GM18870 (cell line): Measurements from ENCODE around the gene KRTAP19-6.
"Not testable (repeated sequence)": the region's sequence is repeated elsewhere in the genome, so short reads cannot be mapped to it uniquely, and the experiment has no call there.

Source experiments
- ATAC-seq: cut with Tn5 transposase; IDR thresholded peaks from one replicate; pipeline ENCODE4 v1.9.1; 2021; ENCODE audit warnings: moderate library complexity; ENCODE audit not compliant: unreplicated experiment

KRTAP19-6 gene

DNA sequence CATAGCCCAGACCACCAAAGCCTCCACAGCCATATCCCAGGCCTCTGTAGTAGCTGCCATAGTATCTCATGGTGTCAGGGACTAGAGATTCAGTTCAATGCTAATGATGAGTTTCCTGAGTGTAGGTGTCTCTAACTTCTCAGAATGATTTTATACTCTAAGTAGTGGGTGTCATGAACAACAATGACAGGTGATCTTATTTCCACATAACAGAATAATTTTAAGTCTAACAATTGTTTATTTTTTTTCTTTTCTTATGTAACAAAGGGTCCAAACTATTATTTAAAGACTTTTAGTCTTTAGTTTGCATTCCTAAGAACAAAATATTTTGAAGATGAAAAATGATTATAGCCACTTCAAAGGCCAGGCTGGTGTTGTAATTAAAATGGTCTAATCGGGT, at the start of gene KRTAP19-6:
TSS of gene KRTAP19-6 (minus strand) at position 101 of the 400 bp plus-strand sequence. CDS start at position 70, 31 bp downstream.
- ATAC-seq = no peak

- ATAC-seq = no peak
Measured at GRCh38 chr21:30590297-30590696, 48.6 kb upstream of the KRTAP19-6 start, which contains the start of gene KRTAP22-2. TSS of gene KRTAP22-2 (minus strand) at chr21:30590397.

- no peak for ATAC-seq
Measured at GRCh38 chr21:30582870-30583269, 41.2 kb upstream of the KRTAP19-6 start.

DNA sequence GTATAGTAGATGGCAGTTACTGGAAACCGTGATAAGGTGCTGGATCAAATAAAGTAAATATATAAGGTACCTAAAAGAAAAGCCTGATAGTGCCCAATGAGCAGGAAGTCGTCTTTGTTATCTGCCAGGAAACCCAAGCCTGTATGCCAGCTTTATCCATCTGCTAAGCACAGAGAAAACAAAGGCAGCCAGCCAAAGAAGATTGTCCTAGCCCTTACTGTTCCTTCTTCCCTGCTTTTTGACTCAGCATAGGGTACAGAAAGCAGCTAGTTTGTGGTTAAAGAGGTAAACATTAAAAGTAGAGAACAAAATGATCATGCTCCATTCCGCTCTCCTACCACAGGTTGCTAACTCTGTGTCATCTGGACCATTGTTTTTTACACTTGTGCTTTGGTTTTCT, 38.5 kb upstream of the KRTAP19-6 start:
- no peak for ATAC-seq

DNA sequence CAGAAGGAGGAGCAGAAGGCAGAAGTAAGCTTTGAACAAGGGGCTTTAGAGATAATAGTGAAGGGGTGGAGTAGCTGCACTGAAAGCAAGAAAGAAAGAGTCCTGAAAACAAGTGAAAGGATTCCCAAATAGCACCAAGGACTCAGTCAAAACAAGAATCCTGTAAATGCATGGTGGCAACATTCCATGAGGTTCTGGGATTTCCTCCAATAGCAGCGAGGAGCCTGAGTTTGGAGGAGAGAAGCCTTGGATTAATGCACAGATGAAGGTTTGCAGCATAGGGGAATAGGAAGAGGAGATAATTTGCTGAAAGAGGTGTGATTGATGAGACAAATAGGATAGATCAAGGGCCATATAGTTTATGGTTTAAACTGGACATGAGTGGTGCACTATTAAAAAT, 37.7 kb upstream of the KRTAP19-6 start:
- no peak for ATAC-seq

GRCh38 chr21:30577766-30578165, 36.1 kb upstream of the KRTAP19-6 start:
- ATAC-seq = no peak

GRCh38 chr21:30567617-30568016, 26.0 kb upstream of the KRTAP19-6 start:
- ATAC-seq = no peak

- no peak for ATAC-seq
Measured at GRCh38 chr21:30563630-30564029, 22.0 kb upstream of the KRTAP19-6 start.

GRCh38 chr21:30563072-30563471, 21.4 kb upstream of the KRTAP19-6 start:
- no peak for ATAC-seq

DNA sequence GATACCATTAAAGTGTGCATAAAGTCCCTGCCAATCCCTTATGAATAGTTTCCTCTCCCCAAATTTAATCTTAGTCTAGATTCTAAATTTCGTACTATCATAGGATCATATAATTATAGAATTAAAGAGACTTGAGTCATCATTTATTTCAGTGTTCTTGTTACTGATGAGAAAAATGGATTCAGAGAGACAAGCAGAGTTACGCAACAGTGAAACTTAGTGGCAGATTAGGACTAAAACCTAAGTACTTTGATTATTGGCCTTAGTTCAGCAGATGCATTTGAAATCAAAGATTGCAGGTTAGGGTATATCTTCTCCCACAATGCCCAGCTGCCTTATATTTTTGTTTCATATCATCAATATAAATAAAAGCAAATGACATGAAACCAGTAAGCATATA, 20.3 kb upstream of the KRTAP19-6 start:
- no peak for ATAC-seq

GRCh38 chr21:30561264-30561895, 19.7 kb upstream of the KRTAP19-6 start, which contains the start of gene KRTAP19-7:
TSS of gene KRTAP19-7 (minus strand) at chr21:30561314. CDS start at chr21:30561289, 25 bp downstream.
- no peak for ATAC-seq

DNA sequence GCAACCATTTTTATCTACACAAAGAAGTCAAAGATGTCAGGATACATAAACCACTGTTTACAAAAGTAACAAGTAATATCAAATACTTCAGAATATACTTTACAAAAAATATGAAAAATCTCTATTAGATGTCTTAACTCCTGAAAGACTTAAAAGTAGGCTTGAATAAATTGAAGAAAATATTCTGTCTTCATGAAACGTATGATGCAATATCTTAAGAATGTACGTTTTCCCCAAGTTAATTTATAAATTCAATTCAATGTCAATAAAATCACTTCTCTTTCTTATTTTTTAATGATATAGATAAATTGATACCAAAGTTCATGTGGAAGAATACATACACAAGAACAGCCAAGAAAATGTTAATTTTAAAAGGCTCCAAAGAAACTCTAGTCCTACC, 13.4 kb upstream of the KRTAP19-6 start:
- no peak for ATAC-seq

GRCh38 chr21:30552782-30553181, 11.1 kb upstream of the KRTAP19-6 start:
- ATAC-seq = no peak

GRCh38 chr21:30518876-30519275, 22.8 kb downstream of the KRTAP19-6 start:
- ATAC-seq = no peak

DNA sequence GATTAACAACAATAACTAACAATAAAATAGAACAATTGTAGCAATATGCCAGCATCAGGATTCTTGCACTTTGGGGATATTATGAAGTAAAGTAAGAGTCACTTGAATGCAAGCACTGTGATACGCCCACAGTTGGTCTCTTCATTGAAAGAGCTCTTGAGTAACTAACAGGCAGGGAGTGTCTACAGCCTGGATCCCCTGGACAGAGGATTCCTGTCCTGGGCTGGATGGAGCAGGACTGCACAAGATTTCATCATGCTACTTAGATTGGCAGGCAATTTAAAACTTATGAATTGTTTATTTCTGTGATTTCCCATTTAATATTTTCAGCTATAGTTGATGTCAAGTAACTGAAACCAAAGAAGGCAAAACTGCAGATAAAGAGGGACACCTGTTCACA, 26.0 kb downstream of the KRTAP19-6 start:
- no peak for ATAC-seq

GRCh38 chr21:30505621-30506205, 36.0 kb downstream of the KRTAP19-6 start:
- ATAC-seq = not testable (repeated sequence)

DNA sequence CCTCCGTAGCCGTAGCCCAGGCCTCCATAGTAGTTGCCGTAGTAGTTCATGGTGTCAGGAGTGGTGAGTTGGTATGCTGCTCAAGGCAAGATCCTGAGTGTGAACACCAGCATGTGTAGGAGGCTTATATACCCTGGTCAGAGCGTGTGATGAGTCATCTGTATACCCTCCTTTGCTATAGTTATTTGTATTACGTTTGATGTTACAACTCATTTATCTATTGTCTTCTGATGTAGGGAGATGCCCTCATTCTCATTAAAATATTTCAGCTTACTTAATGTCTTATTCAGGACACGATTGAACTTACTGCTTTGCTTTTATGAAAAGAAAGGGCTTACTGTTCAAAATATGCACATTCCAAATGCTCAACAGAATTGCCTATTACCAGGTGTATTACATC, 39.6 kb downstream of the KRTAP19-6 start, which contains the start of gene KRTAP19-5:
TSS of gene KRTAP19-5 (minus strand) at position 101 of the 400 bp plus-strand sequence. CDS start at position 50, 51 bp downstream.
- ATAC-seq = no peak

DNA sequence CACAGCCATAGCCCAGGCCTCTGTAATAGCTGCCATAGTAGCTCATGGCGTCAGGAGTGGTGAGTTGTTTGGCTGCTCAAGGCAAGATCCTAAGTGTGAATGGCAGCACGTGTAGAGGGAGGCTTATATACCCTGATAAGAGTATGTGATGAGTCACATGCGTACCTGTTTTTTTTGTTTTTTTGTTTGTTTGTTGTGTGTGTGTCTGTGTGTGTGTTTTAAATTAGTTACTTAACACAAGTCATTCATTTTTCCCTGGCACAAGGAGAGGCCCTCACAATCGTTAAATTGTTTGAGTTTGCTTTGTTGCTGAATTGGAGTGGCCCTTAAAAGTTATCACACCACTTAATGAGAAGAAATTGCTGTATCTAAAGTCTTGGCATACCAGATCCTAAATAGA, 44.6 kb downstream of the KRTAP19-6 start, which contains the start of gene KRTAP19-4:
TSS of gene KRTAP19-4 (minus strand) at position 101 of the 400 bp plus-strand sequence. CDS start at position 46, 55 bp downstream.
- ATAC-seq = no peak

DNA sequence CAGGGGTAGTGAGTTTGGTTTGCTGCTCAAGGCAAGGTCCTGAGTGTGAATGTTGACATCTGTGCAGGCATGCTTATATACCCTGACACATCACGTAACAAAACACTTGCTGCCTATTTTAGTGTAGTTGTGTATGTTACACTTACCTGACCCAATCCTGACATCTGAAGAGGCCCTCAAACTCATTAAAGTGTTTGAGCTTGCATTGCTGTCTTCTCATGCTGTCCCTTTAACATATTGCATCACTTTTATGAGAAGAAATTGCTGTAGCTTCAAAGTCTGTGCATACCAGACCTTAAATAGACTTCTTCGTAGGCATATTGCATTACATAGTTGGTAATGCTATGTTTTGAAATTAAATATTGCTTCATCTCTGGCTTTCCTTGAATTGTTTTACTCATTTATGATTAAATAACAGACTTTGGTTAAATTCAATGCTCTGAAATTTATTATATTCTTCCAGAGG, 49.7 kb downstream of the KRTAP19-6 start, which contains the start of gene KRTAP19-3:
TSS of gene KRTAP19-3 (minus strand) at position 51 of the 466 bp plus-strand sequence. CDS start 56 bp downstream, outside the sequence.
- no peak for ATAC-seq
